Measurements from ENCODE around the gene OLFML2A.
"Not testable (repeated sequence)": the region's sequence is repeated elsewhere in the genome, so short reads cannot be mapped to it uniquely, and the experiment has no call there.

Gene OLFML2A

DNA sequence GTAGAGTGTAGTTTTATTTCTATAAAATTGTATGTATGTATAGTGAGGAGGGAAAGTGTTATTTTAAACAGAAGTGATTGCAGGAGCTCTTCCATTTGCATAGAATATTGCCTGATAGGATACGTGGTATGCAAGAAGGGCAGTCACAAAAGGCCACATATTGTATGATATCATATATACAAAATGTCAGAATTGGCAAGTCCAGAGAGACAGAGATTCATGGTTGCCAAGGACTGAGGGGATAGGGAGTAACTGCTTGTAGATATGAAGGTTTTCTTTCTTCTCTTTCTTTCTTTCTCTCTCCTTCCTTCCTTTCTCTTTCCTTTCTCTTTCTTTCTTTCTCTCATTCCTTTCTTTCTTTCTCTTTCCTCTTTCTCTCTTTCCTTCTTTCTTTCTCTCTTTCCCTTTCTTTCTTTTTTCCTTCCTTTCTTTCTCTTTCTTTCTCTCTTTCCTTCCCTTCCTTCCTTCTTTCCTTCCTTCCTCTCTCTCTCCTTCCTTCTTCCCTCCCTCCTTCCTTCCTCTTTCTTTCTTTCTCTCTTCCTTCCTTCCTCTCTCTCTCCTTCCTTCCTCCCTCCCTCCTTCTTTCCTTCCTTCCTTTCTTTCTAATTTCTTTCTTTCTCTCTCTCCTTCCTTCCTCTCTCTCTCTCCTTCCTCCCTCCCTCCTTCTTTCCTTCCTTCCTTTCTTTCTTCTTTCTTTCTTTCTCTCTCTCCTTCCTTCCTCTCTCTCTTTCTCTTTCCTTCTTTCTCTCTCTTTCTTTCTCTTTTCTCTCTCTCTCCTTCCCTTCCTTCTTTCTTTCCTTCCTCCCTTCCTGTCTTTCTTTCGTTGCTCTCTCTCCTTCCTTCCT lies 51.8 kb downstream of the OLFML2A start:
- DNase-seq (ENCODE audit: low read depth) = no peak

DNA sequence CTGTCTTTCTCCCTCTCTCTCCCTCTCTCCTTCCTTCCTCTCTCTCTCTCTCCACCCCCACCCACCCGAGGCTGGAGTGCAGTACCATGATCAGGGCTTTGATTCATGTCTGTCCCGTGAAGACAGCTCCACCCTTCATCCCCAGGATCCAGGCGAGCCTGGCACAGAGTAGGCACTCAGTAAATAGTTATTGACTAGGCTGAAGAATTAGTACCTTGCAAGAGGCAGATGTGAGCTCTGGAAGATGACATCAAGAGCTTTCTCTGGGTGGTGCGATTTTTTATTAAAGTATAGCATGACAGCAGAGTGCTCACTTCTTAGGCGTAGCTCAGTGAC lies 52.4 kb downstream of the OLFML2A start:
- no peak for DNase-seq (ENCODE audit: low read depth)

DNA sequence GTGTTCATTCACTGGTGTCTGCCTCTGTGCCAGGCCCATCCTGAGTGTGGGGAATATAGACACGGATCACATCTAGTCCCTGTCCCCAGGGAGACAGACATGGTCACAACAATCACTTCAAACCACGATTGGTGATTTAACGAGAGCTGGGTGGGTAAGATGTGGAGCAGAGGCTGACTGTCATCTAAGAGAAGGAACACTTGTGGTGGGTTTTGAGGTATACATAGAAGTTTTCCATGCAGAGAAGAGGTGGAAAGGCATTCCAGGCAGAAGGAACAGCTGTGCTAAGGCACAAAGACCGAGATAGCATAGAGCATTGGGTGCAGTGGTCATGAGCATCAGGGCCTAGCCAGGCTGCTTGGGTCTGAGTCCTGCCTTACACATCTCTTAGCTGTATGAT lies 53.7 kb downstream of the OLFML2A start:
- no peak for DNase-seq (ENCODE audit: low read depth)

DNA sequence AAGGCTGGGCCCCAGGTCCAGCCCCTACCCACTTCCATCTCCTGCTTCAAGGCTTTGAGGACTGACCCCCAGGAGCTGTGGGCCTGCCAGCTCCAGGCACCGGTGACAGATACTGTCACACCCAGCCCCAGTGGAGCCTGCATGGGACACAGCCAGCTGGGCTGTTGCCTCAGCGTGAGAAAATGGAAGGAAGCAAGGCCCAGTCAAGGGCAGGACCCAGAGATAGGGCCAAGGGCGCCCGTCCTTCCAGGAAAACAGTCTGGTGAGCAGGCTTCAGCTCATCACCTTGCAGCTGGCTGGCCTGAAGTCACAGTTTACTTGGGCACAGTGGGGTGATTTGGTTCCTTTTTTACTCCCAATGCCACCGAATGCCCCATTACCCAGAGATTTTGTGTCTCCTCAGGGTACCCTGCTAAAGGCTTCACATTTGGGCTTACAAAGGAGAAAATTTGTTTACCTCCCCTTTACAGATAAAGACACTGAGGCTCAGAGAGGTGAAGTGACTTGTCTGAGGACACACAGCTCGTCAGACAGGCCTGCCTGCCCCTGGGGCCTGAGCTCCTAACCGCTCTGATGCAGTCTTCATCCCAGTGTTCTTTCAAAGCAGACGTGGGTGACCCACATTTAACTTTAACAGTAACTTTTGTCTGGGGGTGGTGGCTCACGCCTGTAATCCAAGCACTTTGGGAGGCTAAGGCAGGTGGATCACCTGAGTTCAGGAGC lies 54.9 kb downstream of the OLFML2A start:
- DNase-seq (ENCODE audit: low read depth) = no peak

DNA sequence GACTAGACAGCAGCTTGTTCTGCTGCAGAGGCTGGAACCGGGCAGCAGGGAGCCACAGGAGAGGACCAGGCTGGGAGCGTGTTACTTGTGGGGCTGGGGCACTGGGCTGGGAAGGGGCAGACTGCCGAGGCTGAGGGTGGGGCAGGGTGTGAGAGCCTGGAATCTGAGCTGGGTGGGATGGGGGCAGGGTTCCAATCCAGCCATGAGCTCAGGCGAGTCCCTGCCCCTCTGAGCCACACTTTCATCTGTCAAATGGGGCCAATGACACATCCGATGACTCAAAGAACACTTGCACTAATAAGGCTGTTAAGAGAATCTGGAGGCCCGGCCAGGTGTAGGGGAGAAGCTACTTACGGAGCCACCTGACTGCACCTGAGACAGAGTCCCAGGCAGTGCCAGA lies 57.7 kb downstream of the OLFML2A start:
- DNase-seq (ENCODE audit: low read depth) = no peak

DNA sequence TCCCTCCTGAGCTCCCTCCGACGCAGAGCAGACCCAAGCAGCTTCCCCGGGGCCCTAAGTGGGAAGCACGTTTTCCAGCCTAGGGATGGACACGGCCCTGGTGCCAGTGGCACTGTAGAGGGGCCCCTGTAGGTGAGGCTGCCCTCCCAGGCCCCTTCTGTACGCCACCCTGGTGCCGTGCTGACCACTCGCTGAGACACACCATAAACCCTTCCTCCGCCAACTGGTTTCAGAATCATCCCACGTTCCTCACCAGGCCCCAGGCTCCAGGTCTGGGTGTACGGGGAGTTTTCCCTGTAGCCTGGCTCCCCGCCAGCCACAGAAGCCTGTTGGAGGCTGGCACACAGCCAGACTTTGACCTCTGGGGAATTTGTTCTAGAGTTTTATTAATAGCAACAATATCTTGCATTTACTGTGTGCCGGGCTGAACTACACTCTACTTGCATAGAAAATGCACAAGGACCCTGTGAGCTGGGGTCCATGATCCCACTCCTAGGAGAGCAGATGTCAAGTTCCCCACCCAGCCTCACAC lies 58.2 kb downstream of the OLFML2A start:
- no peak for DNase-seq (ENCODE audit: low read depth)

GRCh38 chr9:124838132-124838531 lies 61.2 kb downstream of the OLFML2A start:
- DNase-seq (ENCODE audit: low read depth) = not testable (repeated sequence)

DNA sequence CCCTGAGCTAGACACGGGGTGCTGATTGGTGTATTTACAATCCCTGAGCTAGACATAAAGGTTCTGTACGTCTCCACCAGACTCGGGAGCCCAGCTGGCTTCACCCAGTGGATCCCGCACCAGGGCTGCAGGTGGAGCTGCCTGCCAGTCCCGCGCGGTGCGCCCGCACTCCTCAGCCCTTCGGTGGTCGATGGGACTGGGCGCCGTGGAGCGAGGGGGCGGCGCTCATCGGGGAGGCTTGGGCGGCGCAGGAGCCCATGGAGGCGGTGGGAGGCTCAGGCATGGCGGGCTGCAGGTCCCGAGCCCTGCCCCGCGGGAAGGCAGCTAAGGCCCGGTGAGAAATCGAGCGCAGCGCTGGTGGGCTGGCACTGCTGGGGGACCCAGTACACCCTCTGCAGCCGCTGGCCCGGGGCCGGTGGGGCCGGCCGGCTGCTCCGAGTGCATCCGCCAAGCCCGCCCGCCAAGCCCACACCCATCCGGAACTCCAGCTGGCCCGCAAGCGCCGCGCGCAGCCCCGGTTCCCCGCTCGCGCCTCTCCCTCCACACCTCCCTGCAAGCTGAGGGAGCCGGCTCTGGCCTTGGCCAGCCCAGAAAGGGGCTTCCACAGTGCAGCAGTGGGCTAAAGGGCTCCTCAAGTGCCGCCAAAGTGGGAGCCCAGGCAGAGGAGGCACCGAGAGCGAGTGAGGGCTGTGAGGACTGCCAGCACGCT lies 61.8 kb downstream of the OLFML2A start:
- not testable (repeated sequence) for DNase-seq (ENCODE audit: low read depth)

GRCh38 chr9:124839612-124840299 lies 62.8 kb downstream of the OLFML2A start:
- no peak for DNase-seq (ENCODE audit: low read depth)

DNA sequence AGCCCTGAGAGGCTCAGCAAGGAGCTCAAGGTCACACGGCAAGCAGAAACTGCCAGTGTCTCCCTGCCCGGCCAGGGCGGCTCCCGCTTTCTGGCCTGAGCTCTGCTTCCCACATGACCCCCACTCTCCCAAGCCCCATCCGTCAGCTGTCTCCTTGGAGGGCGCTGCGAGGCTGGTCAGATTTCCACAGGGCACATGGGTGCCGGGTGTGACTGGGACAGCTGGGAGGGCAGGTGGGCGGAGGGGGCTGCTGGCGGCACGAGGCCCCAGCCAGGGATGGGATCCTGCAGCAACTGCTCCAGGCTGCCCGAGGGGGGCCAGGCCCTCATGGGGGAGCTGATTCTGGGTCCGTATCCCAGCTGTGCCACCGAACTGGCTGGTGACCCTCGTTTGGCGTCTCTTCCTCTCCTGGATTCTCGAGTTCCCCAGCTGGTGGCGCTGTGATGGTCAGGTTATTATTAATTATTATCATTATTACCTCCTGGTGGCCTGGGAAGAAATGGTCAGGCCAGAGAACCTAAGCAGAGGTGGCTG lies 63.4 kb downstream of the OLFML2A start:
- DNase-seq (ENCODE audit: low read depth) = no peak

- no peak for DNase-seq (ENCODE audit: low read depth)
Observed at GRCh38 chr9:124841075-124841821, 64.3 kb downstream of the OLFML2A start.

GRCh38 chr9:124843456-124844034 lies 66.6 kb downstream of the OLFML2A start:
- no peak for DNase-seq (ENCODE audit: low read depth)

GRCh38 chr9:124844291-124844690 lies 67.4 kb downstream of the OLFML2A start:
- no peak for DNase-seq (ENCODE audit: low read depth)

DNA sequence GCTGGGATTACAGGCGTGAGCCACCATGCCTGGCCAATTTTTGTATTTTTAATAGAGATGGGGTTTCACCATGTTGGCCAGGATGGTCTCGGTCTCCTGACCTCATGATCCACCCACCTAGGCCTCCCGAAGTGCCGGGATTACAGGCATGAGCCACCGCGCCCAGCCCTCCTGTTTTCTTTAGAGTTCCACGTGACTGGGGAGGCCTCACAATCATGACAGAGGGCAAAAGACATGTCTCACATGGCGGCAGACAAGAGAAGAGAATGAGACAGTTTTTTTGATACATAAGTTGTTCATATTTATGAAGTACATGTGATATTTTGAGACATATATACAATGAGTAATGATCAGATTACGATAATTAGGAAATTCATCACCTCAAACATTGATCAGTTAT lies 69.5 kb downstream of the OLFML2A start:
- DNase-seq (ENCODE audit: low read depth) = not testable (repeated sequence)

DNA sequence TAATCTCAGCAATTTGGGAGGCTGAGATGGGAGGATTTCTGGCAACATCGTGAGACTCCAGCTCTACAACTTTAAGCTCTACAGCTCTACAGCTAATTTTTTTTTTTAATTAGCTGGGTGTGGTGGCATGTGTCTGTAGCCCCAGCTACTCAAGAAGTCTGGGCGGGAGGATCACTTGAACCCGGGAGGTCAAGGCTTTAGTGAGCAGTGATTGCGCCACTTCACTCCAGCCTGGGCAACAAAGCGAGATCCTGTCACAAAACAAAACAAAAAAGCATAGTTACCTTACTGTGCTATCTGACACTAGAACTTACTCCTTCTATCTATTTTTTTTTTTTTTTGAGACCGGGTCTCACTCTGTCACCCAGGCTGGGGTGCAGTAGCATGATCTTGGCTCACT lies 70.0 kb downstream of the OLFML2A start:
- DNase-seq (ENCODE audit: low read depth) = no peak

DNA sequence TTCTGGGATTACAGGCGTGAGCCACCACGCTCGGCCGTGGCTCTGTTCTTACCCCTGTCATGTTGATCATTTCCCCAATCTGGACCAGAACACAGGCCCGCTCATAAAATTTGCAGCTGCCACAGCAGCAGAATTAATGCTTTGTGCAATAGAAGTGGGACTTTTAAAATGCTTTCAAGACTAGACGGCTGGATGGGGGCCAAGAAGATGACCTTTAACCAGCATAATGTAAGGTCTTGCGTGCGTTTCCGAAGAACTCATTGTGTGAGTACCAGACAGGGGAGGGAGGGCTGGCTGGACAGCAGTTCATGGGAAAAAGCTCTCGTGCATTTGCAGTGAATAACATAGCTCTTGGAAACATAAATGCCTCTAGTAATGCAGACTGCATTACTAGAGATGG lies 72.9 kb downstream of the OLFML2A start:
- DNase-seq (ENCODE audit: low read depth) = no peak

- no peak for DNase-seq (ENCODE audit: low read depth)
Observed at GRCh38 chr9:124852121-124852828, 75.3 kb downstream of the OLFML2A start.

DNA sequence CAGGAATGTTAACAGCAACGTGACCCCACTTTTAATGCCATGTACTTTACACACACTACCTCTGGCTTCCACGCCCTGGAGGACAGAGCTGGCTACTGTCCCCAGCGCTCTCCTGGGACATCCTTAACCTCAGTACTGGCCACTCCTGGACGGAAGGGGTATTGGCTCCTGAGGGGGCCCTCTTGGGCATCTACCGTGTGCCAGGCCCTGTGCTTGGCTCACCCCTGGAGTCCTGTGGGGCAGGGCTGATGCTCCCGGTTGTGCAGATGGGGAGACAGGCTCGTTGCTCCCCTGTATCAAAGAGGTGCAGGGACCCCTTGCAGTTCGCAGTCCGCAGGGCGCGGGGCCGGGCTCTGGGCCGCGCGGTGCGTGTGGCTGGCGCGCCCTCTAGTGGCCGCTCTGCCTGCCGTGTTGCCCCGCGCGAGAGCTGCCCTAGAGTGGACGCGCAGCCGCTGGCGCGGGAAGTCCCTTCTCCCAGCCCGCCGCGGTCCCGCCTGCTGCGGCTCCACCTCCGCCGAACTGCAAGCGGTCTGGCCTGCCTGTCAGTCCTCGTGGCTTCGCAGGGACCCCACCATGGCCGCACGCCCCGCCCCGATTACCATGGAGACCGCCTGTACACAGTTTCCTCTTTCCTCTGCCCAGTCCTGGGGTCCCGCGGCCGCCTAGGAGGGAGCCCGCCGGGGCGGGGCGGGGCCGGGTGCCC lies 76.0 kb downstream of the OLFML2A start, which contains the start of gene WDR38:
Gene WDR38 (plus strand): TSS at position 632 of the 703 bp plus-strand sequence. CDS start 72 bp downstream, outside the sequence.
- no peak for DNase-seq (ENCODE audit: low read depth)

- no peak for DNase-seq (ENCODE audit: low read depth)
Observed at GRCh38 chr9:124853605-124854143, 76.7 kb downstream of the OLFML2A start.

Measured in stimulated activated CD8-positive, alpha-beta memory T cell treated with anti-CD3 and anti-CD28 coated beads, Interleukin-15, amount 100 ng/mL, for 1 hour (primary cell).